H1 (cell line): ENCODE results near the gene NOS1AP. TPM values are rescaled to one million over a fixed set of nuclear protein-coding genes. Genes with fewer than 3 reads are reported as not detected.

Experiments used
- CTCF ChIA-PET: fragments of 300-600 bp; sonication (Branson Sonifier 250); formaldehyde crosslinking; loops from one replicate; lab custom pipeline; 2021; ENCODE audit not compliant: partially characterized antibody; lab: Charles Lee
- POLR2A ChIA-PET: fragments of 300-600 bp; sonication (Branson Sonifier 250); formaldehyde crosslinking; loops from one replicate; lab custom pipeline; 2021; ENCODE audit warnings: inconsistent platforms; ENCODE audit not compliant: partially characterized antibody; lab: Charles Lee
- DNase-seq, 2 experiments: peaks; one replicate each; pipeline versions ENCODE4 v3.0.0 to v3.0.0-alpha.2; 2010 to 2022; ENCODE audit warnings: low spot score in 2 of 2, low read depth in 1 of 2, mixed read lengths in 1 of 2
- FAIRE-seq: peaks from 2 replicates; lab custom pipeline; 2011; peaks lifted over from hg19 to GRCh38; lab: Jason Lieb, UNC
- H2AFZ ChIP-seq: 2 replicates; pipeline ENCODE4 v1.8.1; 2012; ENCODE audit warnings: low read length, inconsistent platforms
- H2AK5ac ChIP-seq: 2 replicates; pipeline ENCODE4 v1.6.1; 2013; ENCODE audit warnings: low read depth, low read length
- H2BK120ac ChIP-seq: replicated peaks from 2 replicates; pipeline ENCODE3; 2013; ENCODE audit warnings: low read depth, low read length, inconsistent platforms
- H2BK12ac ChIP-seq: 2 replicates; pipeline ENCODE4 v1.6.1; 2013; ENCODE audit warnings: low read depth, low read length
- H2BK15ac ChIP-seq: 2 replicates; pipeline ENCODE4 v1.6.1; 2013; ENCODE audit warnings: low read length
- H2BK20ac ChIP-seq: 2 replicates; pipeline ENCODE4 v1.6.1; 2013; ENCODE audit warnings: low read length
- H2BK5ac ChIP-seq: 2 replicates; pipeline ENCODE4 v1.6.1; 2013; ENCODE audit warnings: low read depth, low read length
- H3K14ac ChIP-seq: 2 replicates; pipeline ENCODE4 v1.6.1; 2013; ENCODE audit warnings: inconsistent platforms; ENCODE audit not compliant: insufficient read length
- H3K18ac ChIP-seq: 2 replicates; pipeline ENCODE4 v1.6.1; 2013; ENCODE audit warnings: low read length; ENCODE audit errors: extremely low read depth
- H3K23ac ChIP-seq: 2 replicates; pipeline ENCODE4 v1.6.1; 2013; ENCODE audit warnings: inconsistent platforms; ENCODE audit not compliant: insufficient read length
- H3K23me2 ChIP-seq: 2 replicates; pipeline ENCODE4 v1.6.1; 2013; ENCODE audit warnings: low read depth, low read length
- H3K27ac ChIP-seq: 2 replicates; pipeline ENCODE4 v1.6.1; 2011; ENCODE audit warnings: low read depth, low read length, inconsistent platforms
- H3K27me3 ChIP-seq, 4 experiments: replicated peaks in 1 of 4; 1 replicate in 1 of 4; 2 replicates in 3 of 4; pipeline versions ENCODE4 v1.6.1 to v1.8.1; 2011 to 2013; ENCODE audit warnings: low read length in 3 of 4, mild to moderate bottlenecking in 3 of 4, inconsistent platforms in 2 of 4, mixed read lengths in 2 of 4, moderate library complexity in 1 of 4; ENCODE audit not compliant: control insufficient read depth in 3 of 4, insufficient read depth in 3 of 4; ENCODE audit errors: extremely low read depth in 1 of 4
- H3K36me3 ChIP-seq, 4 experiments: 2 replicates each; pipeline versions ENCODE4 v1.6.1 to v1.8.1; 2011 to 2013; ENCODE audit warnings: mild to moderate bottlenecking in 4 of 4, low read length in 3 of 4, moderate library complexity in 2 of 4, control low read depth in 1 of 4, inconsistent platforms in 1 of 4; ENCODE audit not compliant: insufficient read depth in 4 of 4, control insufficient read depth in 2 of 4
- H3K4ac ChIP-seq: replicated peaks from 2 replicates; pipeline ENCODE3; 2013; ENCODE audit warnings: low read length, low read depth, mixed read lengths, inconsistent platforms; ENCODE audit not compliant: insufficient read length
- H3K4me1 ChIP-seq, 4 experiments: replicated peaks in 1 of 4; 1 replicate in 1 of 4; 2 replicates in 3 of 4; pipeline versions ENCODE4 v1.6.1 to v1.8.1; 2011 to 2013; ENCODE audit warnings: low read length in 3 of 4, inconsistent platforms in 2 of 4, mixed read lengths in 1 of 4; ENCODE audit not compliant: insufficient read depth in 4 of 4, control insufficient read depth in 3 of 4
- H3K4me2 ChIP-seq, 2 experiments: 2 replicates each; pipeline versions ENCODE4 v1.6.1 to v1.8.1; 2011 to 2013; ENCODE audit warnings: low read depth in 2 of 2, low read length in 2 of 2, control low read depth in 1 of 2, inconsistent platforms in 1 of 2, mild to moderate bottlenecking in 1 of 2; ENCODE audit not compliant: insufficient read depth in 1 of 2
- H3K4me3 ChIP-seq, 4 experiments: fragments of 200-600, 300-600 bp in 1 of 4; sonication (generic), shearing (Covaris generic), sonication (Bioruptor Twin) in 1 of 4; 2 replicates each; pipeline versions ENCODE4 v1.5.1 to v1.8.1; 2011 to 2016; ENCODE audit warnings: low read length in 4 of 4, low read depth in 3 of 4, control low read depth in 2 of 4, inconsistent platforms in 2 of 4, mild to moderate bottlenecking in 2 of 4, mixed read lengths in 1 of 4, moderate library complexity in 1 of 4; ENCODE audit not compliant: insufficient read depth in 2 of 4; ENCODE audit errors: extremely low read depth in 1 of 4
- H3K56ac ChIP-seq: replicated peaks from 2 replicates; pipeline ENCODE3; 2013; ENCODE audit warnings: low read depth, mild to moderate bottlenecking, mixed read lengths, low read length, inconsistent platforms; ENCODE audit not compliant: insufficient read length
- H3K79me1 ChIP-seq: 2 replicates; pipeline ENCODE4 v1.6.1; 2013; ENCODE audit warnings: low read depth, low read length, control low read depth
- H3K79me2 ChIP-seq, 2 experiments: 2 replicates each; pipeline versions ENCODE4 v1.6.1 to v1.8.1; 2012 to 2013; ENCODE audit warnings: low read length in 2 of 2, mild to moderate bottlenecking in 2 of 2, inconsistent platforms in 1 of 2; ENCODE audit not compliant: insufficient read depth in 2 of 2, control insufficient read depth in 1 of 2
- H3K9ac ChIP-seq, 4 experiments: replicated peaks in 1 of 4; 1 replicate in 1 of 4; 2 replicates in 3 of 4; pipeline versions ENCODE4 v1.6.1 to v1.8.1; 2011 to 2013; ENCODE audit warnings: low read depth in 3 of 4, low read length in 3 of 4, control low read depth in 2 of 4, mild to moderate bottlenecking in 2 of 4, moderate library complexity in 2 of 4, inconsistent platforms in 1 of 4; ENCODE audit errors: extremely low read depth in 1 of 4
- H3K9me3 ChIP-seq, 2 experiments: 2 replicates each; pipeline versions ENCODE4 v1.6.1 to v1.8.1; 2012 to 2013; ENCODE audit warnings: mild to moderate bottlenecking in 2 of 2, moderate library complexity in 2 of 2, control low read depth in 1 of 2, inconsistent platforms in 1 of 2, low read depth in 1 of 2, low read length in 1 of 2, mixed read lengths in 1 of 2; ENCODE audit not compliant: insufficient read depth in 2 of 2
- H4K20me1 ChIP-seq, 2 experiments: replicated peaks in 1 of 2; 2 replicates each; pipeline versions ENCODE3 to v1.8.1; 2011 to 2013; ENCODE audit warnings: inconsistent platforms in 2 of 2, low read length in 2 of 2, mild to moderate bottlenecking in 1 of 2; ENCODE audit not compliant: insufficient read depth in 2 of 2, control insufficient read depth in 1 of 2
- H4K5ac ChIP-seq: 2 replicates; pipeline ENCODE4 v1.6.1; 2013; ENCODE audit warnings: low read length, low read depth, mixed read lengths, inconsistent platforms; ENCODE audit not compliant: insufficient read length
- H4K8ac ChIP-seq: 2 replicates; pipeline ENCODE4 v1.8.0; 2013; ENCODE audit warnings: mild to moderate bottlenecking, moderate library complexity, low read length, inconsistent platforms; ENCODE audit not compliant: insufficient read depth; ENCODE audit errors: extremely low read depth
- H4K91ac ChIP-seq: replicated peaks from 2 replicates; pipeline ENCODE3; 2013; ENCODE audit warnings: low read length, mixed read lengths, inconsistent platforms; ENCODE audit not compliant: insufficient read length
- CHD2 ChIP-seq: IDR thresholded peaks from 2 replicates; pipeline ENCODE4 v1.6.1; 2012; ENCODE audit warnings: low read length, improper control_type of control experiment
- EGR1 ChIP-seq: IDR thresholded peaks from 2 replicates; pipeline ENCODE4 v1.6.1; 2011; ENCODE audit warnings: low read depth, low read length, borderline replicate concordance
- GABPA ChIP-seq: IDR thresholded peaks from 2 replicates; pipeline ENCODE4 v1.6.1; 2011; ENCODE audit warnings: mild to moderate bottlenecking, low read length, moderate library complexity, borderline replicate concordance; ENCODE audit not compliant: insufficient read depth
- HDAC2 ChIP-seq, 2 experiments: fragments of 300-600 bp in 1 of 2; sonication (generic) in 1 of 2; IDR thresholded peaks; 2 replicates each; pipeline ENCODE4 v1.6.1; 2011 to 2012; ENCODE audit warnings: low read depth in 2 of 2, low read length in 2 of 2, mild to moderate bottlenecking in 2 of 2, moderate library complexity in 2 of 2, borderline replicate concordance in 1 of 2, inconsistent platforms in 1 of 2
- KDM1A ChIP-seq: fragments of 200-600, 300-600 bp; sonication (generic); IDR thresholded peaks from 2 replicates; pipeline ENCODE4 v1.7.1; 2016; ENCODE audit warnings: mild to moderate bottlenecking, low read length, borderline replicate concordance
- RFX5 ChIP-seq: IDR thresholded peaks from 2 replicates; pipeline ENCODE4 v1.6.1; 2011; ENCODE audit warnings: low read depth, low read length, improper control_type of control experiment, borderline replicate concordance
- SUZ12 ChIP-seq: fragments of 200-600 bp; sonication (generic); IDR thresholded peaks from 2 replicates; pipeline ENCODE4 v1.6.1; 2012; ENCODE audit warnings: mild to moderate bottlenecking, inconsistent platforms, low read length, moderate library complexity, mixed read lengths
- WGBS, 2 experiments: shearing (Covaris generic) in 1 of 2; methylation state at CpG; one replicate each; pipeline versions ENCODE4 v1.1.6 to v1.1.7; 2013 to 2015; ENCODE audit warnings: low lambda C conversion rate in 2 of 2, mixed read lengths in 2 of 2, inconsistent platforms in 1 of 2, low coverage in 1 of 2, missing lambda C conversion rate in 1 of 2; ENCODE audit not compliant: insufficient replicate concordance in 2 of 2, insufficient coverage in 1 of 2, insufficient read length in 1 of 2; ENCODE audit errors: extremely low coverage in 1 of 2, missing lambda C conversion rate in 1 of 2; 5-methylcytosine and 5-hydroxymethylcytosine counted together
- polyA plus RNA-seq, 7 experiments: library from polyadenylated mRNA; depleted of rRNA in 3 of 7; stranded (reverse) in 5 of 7; unstranded in 2 of 7; fragments of >200 nt in 5 of 7; fragments of 200-250 nt in 2 of 7; gene quantifications; 1 replicate in 5 of 7; 2 replicates in 1 of 7; 4 replicates in 1 of 7; pipeline versions ENCODE4 v1.2.1 to v1.2.3, GENCODE V29; 2011 to 2013; ENCODE audit warnings: missing spikeins in 2 of 7, mixed read lengths in 2 of 7
- total RNA-seq: library from RNA; stranded (reverse); fragmentation: NEBNext Ultra II Directional; extraction: Animal tissue kit (Norgen Biotek cat#: 25700); gene quantifications from 2 replicates; pipeline ENCODE4 v1.2.1, GENCODE V29; 2021
- TF ChIP-seq, protein P1 (sequence below): IDR thresholded peaks from 2 replicates; pipeline ENCODE4 v1.6.1; 2011; ENCODE audit warnings: low read depth, mild to moderate bottlenecking, low read length; ENCODE audit not compliant: insufficient read depth
- TF ChIP-seq, protein P2 (sequence below): IDR thresholded peaks from 2 replicates; pipeline ENCODE4 v1.6.1; 2011; ENCODE audit warnings: low read length, improper control_type of control experiment
- TF ChIP-seq, protein P3 (sequence below): IDR thresholded peaks from 2 replicates; pipeline ENCODE4 v1.6.1; 2012; ENCODE audit warnings: low read length, inconsistent platforms

Gene NOS1AP
- total and polyA plus RNA-seq, 2 of the 8 experiments (the other 6 are each of a cell fraction or from before 2014, with no cell fraction given): 2.4 to 12.1 TPM

DNA sequence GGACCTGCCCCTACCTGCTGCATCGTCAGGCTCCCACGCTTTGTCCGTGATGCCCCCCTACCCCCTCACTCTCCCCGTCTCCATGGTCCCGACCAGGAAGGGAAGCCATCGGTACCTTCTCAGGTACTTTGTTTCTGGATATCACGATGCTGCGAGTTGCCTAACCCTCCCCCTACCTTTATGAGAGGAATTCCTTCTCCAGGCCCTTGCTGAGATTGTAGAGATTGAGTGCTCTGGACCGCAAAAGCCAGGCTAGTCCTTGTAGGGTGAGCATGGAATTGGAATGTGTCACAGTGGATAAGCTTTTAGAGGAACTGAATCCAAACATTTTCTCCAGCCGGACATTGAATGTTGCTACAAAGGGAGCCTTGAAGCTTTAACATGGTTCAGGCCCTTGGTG lies 298.3 kb downstream of the NOS1AP start:
- Histone ChIP-seq H2AFZ (no peak overlapping the region), H3K79me2 (no peaks in the 10 kb centered on the region), H3K4me2 (no peak overlapping the region), H4K8ac (no peak overlapping the region), H3K18ac (no peak overlapping the region), H3K23ac (no peak overlapping the region), H4K20me1 (peaks cover 0 to 2% of the 10 kb centered on the region in 2 experiments), H2BK20ac (no peak overlapping the region), H3K27me3 (no peaks in the 10 kb centered on the region), H3K9ac (no peak overlapping the region), H3K9me3 (no peaks in the 10 kb centered on the region), H3K23me2 (no peaks in the 10 kb centered on the region), H3K36me3 (peaks cover 0 to 6% (median 1%) of the 10 kb centered on the region in 4 experiments; a peak in 1 of 8 replicates), H2AK5ac (no peak overlapping the region), H2BK5ac (no peak overlapping the region), H3K14ac (no peak overlapping the region), H4K5ac (no peak overlapping the region), H2BK12ac (no peak overlapping the region), H3K4me1 (no peaks in the 10 kb centered on the region), H2BK15ac (no peak overlapping the region), H3K27ac (no peak overlapping the region), H3K79me1 (no peaks in the 10 kb centered on the region), H3K4me3 (no peak overlapping the region), H2BK120ac (no peak overlapping the region), H4K91ac (no peak overlapping the region), H3K4ac (no peak overlapping the region), H3K56ac (no peak overlapping the region)
- ChIA-PET CTCF (interaction anchor here (0.5 to 4.1 kb wide), 6 partner anchors 8 to 317 kb away, joined by 3 to 31 read pairs (median 4); partner anchors contain the start of gene C1orf226), POLR2A (interaction anchor here (1.4 kb wide), 1 partner anchor 8 kb away, joined by 4 read pairs; the partner anchor contains the start of gene SPATA46)
- DNase-seq (no peak), FAIRE-seq (no peak)
- WGBS, 2 experiments: 93% methylated on average over 10 of the region's 10 CpGs; no CpG with 5 or more reads in 1 of the 2 experiments
- TF ChIP-seq HDAC2 (IDR thresholded peaks at IDR 0.05; ENCODE audit: borderline replicate concordance in 1 of 2, low read depth in 2 of 2, low read length in 2 of 2) (no peak), KDM1A (no peak), GABPA (no peak), CHD2 (no peak), SUZ12 (no peak), RFX5 (no peak), EGR1 (no peak)
- TF ChIP-seq, protein P1, sequence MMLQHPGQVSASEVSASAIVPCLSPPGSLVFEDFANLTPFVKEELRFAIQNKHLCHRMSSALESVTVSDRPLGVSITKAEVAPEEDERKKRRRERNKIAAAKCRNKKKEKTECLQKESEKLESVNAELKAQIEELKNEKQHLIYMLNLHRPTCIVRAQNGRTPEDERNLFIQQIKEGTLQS: no peak
- TF ChIP-seq, protein P2, sequence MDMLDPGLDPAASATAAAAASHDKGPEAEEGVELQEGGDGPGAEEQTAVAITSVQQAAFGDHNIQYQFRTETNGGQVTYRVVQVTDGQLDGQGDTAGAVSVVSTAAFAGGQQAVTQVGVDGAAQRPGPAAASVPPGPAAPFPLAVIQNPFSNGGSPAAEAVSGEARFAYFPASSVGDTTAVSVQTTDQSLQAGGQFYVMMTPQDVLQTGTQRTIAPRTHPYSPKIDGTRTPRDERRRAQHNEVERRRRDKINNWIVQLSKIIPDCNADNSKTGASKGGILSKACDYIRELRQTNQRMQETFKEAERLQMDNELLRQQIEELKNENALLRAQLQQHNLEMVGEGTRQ: no peak
- TF ChIP-seq, protein P3, sequence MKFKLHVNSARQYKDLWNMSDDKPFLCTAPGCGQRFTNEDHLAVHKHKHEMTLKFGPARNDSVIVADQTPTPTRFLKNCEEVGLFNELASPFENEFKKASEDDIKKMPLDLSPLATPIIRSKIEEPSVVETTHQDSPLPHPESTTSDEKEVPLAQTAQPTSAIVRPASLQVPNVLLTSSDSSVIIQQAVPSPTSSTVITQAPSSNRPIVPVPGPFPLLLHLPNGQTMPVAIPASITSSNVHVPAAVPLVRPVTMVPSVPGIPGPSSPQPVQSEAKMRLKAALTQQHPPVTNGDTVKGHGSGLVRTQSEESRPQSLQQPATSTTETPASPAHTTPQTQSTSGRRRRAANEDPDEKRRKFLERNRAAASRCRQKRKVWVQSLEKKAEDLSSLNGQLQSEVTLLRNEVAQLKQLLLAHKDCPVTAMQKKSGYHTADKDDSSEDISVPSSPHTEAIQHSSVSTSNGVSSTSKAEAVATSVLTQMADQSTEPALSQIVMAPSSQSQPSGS: no peak
